Measurements from ENCODE around the gene S100Z. TPM values are rescaled to one million over a fixed set of nuclear protein-coding genes. Genes with fewer than 3 reads are reported as not detected.

S100Z gene
- total and polyA plus RNA-seq, 9 of the 15 experiments (the other 6 are each of a cell fraction or from before 2014, with no cell fraction given): 0.15 to 0.42 (median 0.20) TPM; not detected in 6

DNA sequence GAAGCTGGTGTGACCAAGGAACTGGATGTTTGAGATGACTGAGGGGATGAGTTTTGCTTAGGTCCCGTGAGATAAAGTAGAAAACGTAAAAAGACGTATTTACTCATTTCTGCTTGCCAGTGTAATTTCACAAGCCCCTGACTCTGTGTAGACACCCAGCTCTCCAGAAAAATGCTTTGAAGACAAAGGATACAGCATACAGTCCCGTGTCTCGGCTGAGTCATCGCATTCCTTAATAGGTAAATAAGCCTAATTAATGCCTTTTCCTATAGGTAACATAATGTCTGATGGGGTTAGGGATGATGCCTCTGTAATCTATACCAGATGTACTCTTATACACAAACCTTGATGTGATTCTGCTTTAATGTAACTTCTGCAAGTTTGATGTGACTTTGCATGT is 20.2 kb downstream of the S100Z start:
- no peak overlapping the region for H3K27ac ChIP-seq (ENCODE audit: extremely low read depth, low read depth, low read length)
- intact Hi-C loops (cut with micrococcal nuclease) (no loop called here), in situ Hi-C loops (cut with MboI) (no loop called here)
- DNase-seq (ENCODE audit: extremely low read depth in 1 of 4, low spot score in 3 of 4) (no peak), FAIRE-seq (no peak), ATAC-seq (no peak)
- no peaks in the 10 kb centered on the region for H3K9me1 ChIP-seq (ENCODE audit: control insufficient read depth, insufficient read depth, low read length)
- BruUV-seq (replicated peaks): no TSS peak
- ChIA-PET CTCF (ENCODE audit: low intra/inter-chr PET ratio) (interaction anchor here (3.4 kb wide), 1 partner anchor 146 kb away, joined by 29 read pairs; no protein-coding TSS in a partner anchor), POLR2A (no interaction called here)
- no peak overlapping the region for H2AFZ ChIP-seq (ENCODE audit: low read depth, low read length)
- H3K4me1 ChIP-seq (replicated peaks in 1 of 2; ENCODE audit: control insufficient read depth in 2 of 2, insufficient read depth in 2 of 2, low read length in 2 of 2): no peaks in the 10 kb centered on the region
- H3K9ac ChIP-seq (ENCODE audit: insufficient read depth in 1 of 2, low read depth in 2 of 2, low read length in 2 of 2): no peak overlapping the region
- H3K9me3 ChIP-seq (replicated peaks; ENCODE audit: control insufficient read depth, insufficient read depth, low read depth, low read length): no peaks in the 10 kb centered on the region
- no peaks in the 10 kb centered on the region for H3K79me2 ChIP-seq (ENCODE audit: control insufficient read depth, insufficient read depth, low read length)
- H3K27me3 ChIP-seq (ENCODE audit: control insufficient read depth in 2 of 2, insufficient read depth in 2 of 2, low read length in 2 of 2): peaks cover 0 to under 1% of the 10 kb centered on the region in 2 experiments; a peak in 1 of 5 replicates
- H3K4me2 ChIP-seq (ENCODE audit: insufficient read depth, low read length): no peak overlapping the region
- no peaks in the 10 kb centered on the region for H4K20me1 ChIP-seq (replicated peaks; ENCODE audit: control insufficient read depth, insufficient read depth, low read length)
- H3K4me3 ChIP-seq: no peak overlapping the region
- 14% methylated on average over 6 of the region's 6 CpGs for WGBS (ENCODE audit: insufficient coverage, low coverage, missing lambda C conversion rate)
- H3K36me3 ChIP-seq (ENCODE audit: control insufficient read depth, insufficient read depth, low read length): no peaks in the 10 kb centered on the region
- no peak for TF ChIP-seq TAF7 (tag; IDR thresholded peaks at IDR 0.05)
- no peak for TF ChIP-seq CEBPZ (IDR thresholded peaks at IDR 0.05; ENCODE audit: borderline replicate concordance, low read depth, low read length)
- no peak for TF ChIP-seq ATF6 (CRISPR knock-in tag; IDR thresholded peaks at IDR 0.05)
